ENCODE data around the gene MCF2L2. TPM values are rescaled to one million over a fixed set of nuclear protein-coding genes. Genes with fewer than 3 reads are reported as not detected.
A peak's percentile ranks its signal among the peaks of the same experiment; 100 is the strongest.

Gene MCF2L2
- total RNA-seq, 2 donors from 2014 or later = 0.25 to 1.4 TPM

- intact Hi-C loops (cut with DNase I) = no loop called here
- H3K9me3 ChIP-seq = no peaks in the 10 kb centered on the region
- no peak for TF ChIP-seq CTCF (IDR thresholded peaks at IDR 0.05)
- no peaks in the 10 kb centered on the region for H3K36me3 ChIP-seq
- peaks cover 12% of the 10 kb centered on the region for H3K4me1 ChIP-seq
- H3K27ac ChIP-seq = peak overlapping the region; percentile 71
- no peak for DNase-seq
- H3K9ac ChIP-seq (ENCODE audit: low read depth in 2 of 2, low read length in 2 of 2) = no peak overlapping the region
- H3K4me3 ChIP-seq = no peak overlapping the region
- H3K27me3 ChIP-seq = no peaks in the 10 kb centered on the region
These were observed 167.2 kb downstream of the MCF2L2 start for GRCh38 chr3:183261151-183261724.

- H3K27ac ChIP-seq = peak overlapping the region; percentile 71
- no peak for TF ChIP-seq CTCF (IDR thresholded peaks at IDR 0.05)
- H3K4me3 ChIP-seq = no peak overlapping the region
- H3K36me3 ChIP-seq = no peaks in the 10 kb centered on the region
- DNase-seq = peak; percentile 30
- peaks cover 11% of the 10 kb centered on the region for H3K4me1 ChIP-seq
- H3K9me3 ChIP-seq = no peaks in the 10 kb centered on the region
- H3K27me3 ChIP-seq = no peaks in the 10 kb centered on the region
- peak overlapping the region; percentile 36 to 45 for H3K9ac ChIP-seq (ENCODE audit: low read depth in 2 of 2, low read length in 2 of 2)
- intact Hi-C loops (cut with DNase I) = no loop called here
These were observed 168.1 kb downstream of the MCF2L2 start for GRCh38 chr3:183260167-183260904.

- peak overlapping the region; percentile 36 to 45 for H3K9ac ChIP-seq (ENCODE audit: low read depth in 2 of 2, low read length in 2 of 2)
- DNase-seq = no peak
- TF ChIP-seq CTCF (IDR thresholded peaks at IDR 0.05) = no peak
- H3K27ac ChIP-seq = peak overlapping the region; percentile 71
- no peaks in the 10 kb centered on the region for H3K27me3 ChIP-seq
- no peak overlapping the region for H3K4me3 ChIP-seq
- H3K4me1 ChIP-seq = peaks cover 11% of the 10 kb centered on the region
- H3K36me3 ChIP-seq = no peaks in the 10 kb centered on the region
- intact Hi-C loops (cut with DNase I) = no loop called here
- no peaks in the 10 kb centered on the region for H3K9me3 ChIP-seq
These were observed 168.8 kb downstream of the MCF2L2 start for GRCh38 chr3:183259621-183260020.

GRCh38 chr3:183259087-183259486 lies 169.3 kb downstream of the MCF2L2 start:
- H3K36me3 ChIP-seq = no peaks in the 10 kb centered on the region
- peaks cover 11% of the 10 kb centered on the region for H3K4me1 ChIP-seq
- H3K4me3 ChIP-seq = no peak overlapping the region
- no peak for TF ChIP-seq CTCF (IDR thresholded peaks at IDR 0.05)
- H3K9me3 ChIP-seq = no peaks in the 10 kb centered on the region
- peak overlapping the region; percentile 71 for H3K27ac ChIP-seq
- H3K9ac ChIP-seq (ENCODE audit: low read depth in 2 of 2, low read length in 2 of 2) = peak overlapping the region in 1 of 2 donors; percentile 38
- intact Hi-C loops (cut with DNase I) = no loop called here
- H3K27me3 ChIP-seq = no peaks in the 10 kb centered on the region
- peak; percentile 40 for DNase-seq

GRCh38 chr3:183255348-183255730 lies 173.1 kb downstream of the MCF2L2 start:
- Histone ChIP-seq H3K9ac (ENCODE audit: low read depth in 2 of 2, low read length in 2 of 2) (peak overlapping the region; percentile 94 to 98), H3K27ac (peak overlapping the region; percentile 78), H3K36me3 (no peaks in the 10 kb centered on the region), H3K27me3 (no peaks in the 10 kb centered on the region), H3K4me1 (peaks cover 5% of the 10 kb centered on the region), H3K4me3 (peak overlapping the region; percentile 75), H3K9me3 (no peaks in the 10 kb centered on the region)
- DNase-seq = peak; percentile 35
- TF ChIP-seq CTCF (IDR thresholded peaks at IDR 0.05) = no peak
- intact Hi-C loops (cut with DNase I) = no loop called here
